Lung (tissue), 12 donors: ENCODE data around the gene TAPBP. TPM values are rescaled to one million over a fixed set of nuclear protein-coding genes. Genes with fewer than 3 reads are reported as not detected.

Experiments used
- ATAC-seq: fragments of 200-7000 bp; cut with Tn5 transposase; one replicate; pipeline ENCODE4 v1.9.1; 2020; ENCODE audit warnings: moderate number of reproducible peaks; ENCODE audit not compliant: insufficient read depth, low FRiP score
- DNase-seq, 3 donors: peaks; one replicate each; pipeline ENCODE4 v3.0.0-alpha.2; 2013 to 2017
- H3K27ac ChIP-seq, 2 donors: one replicate each; pipeline ENCODE4 v1.5.1; 2013; ENCODE audit warnings: mild to moderate bottlenecking in 2 of 2, moderate library complexity in 2 of 2, control low read depth in 1 of 2, inconsistent platforms in 1 of 2, low read depth in 1 of 2, low read length in 1 of 2
- H3K27me3 ChIP-seq, 3 donors: one replicate each; pipeline ENCODE4 v1.5.1; 2013; ENCODE audit warnings: low read length in 2 of 3; ENCODE audit not compliant: control insufficient read depth in 3 of 3, insufficient read depth in 3 of 3
- H3K36me3 ChIP-seq, 4 donors: one replicate each; pipeline ENCODE4 v1.5.1; 2013; ENCODE audit warnings: low read length in 4 of 4, mild to moderate bottlenecking in 1 of 4, moderate library complexity in 1 of 4; ENCODE audit not compliant: control insufficient read depth in 4 of 4, insufficient read depth in 4 of 4
- H3K4me1 ChIP-seq, 5 donors: one replicate each; pipeline ENCODE4 v1.5.1; 2013; ENCODE audit warnings: low read length in 5 of 5, mild to moderate bottlenecking in 2 of 5, moderate library complexity in 1 of 5; ENCODE audit not compliant: control insufficient read depth in 5 of 5, insufficient read depth in 5 of 5
- H3K4me3 ChIP-seq: one replicate; pipeline ENCODE4 v1.5.1; 2013; ENCODE audit warnings: mild to moderate bottlenecking, control low read depth, moderate library complexity
- H3K9ac ChIP-seq, 2 donors: one replicate each; pipeline ENCODE4 v1.5.1; 2013; ENCODE audit warnings: low read length in 2 of 2, control low read depth in 1 of 2; ENCODE audit not compliant: insufficient read depth in 1 of 2
- H3K9me3 ChIP-seq, 4 donors: one replicate each; pipeline ENCODE4 v1.5.1; 2013; ENCODE audit warnings: low read length in 3 of 4, mild to moderate bottlenecking in 1 of 4, moderate library complexity in 1 of 4; ENCODE audit not compliant: control insufficient read depth in 4 of 4, insufficient read depth in 3 of 4
- WGBS, 2 donors: extraction: QIAGEN DNeasy Blood & Tissue Kit; methylation state at CpG; one replicate each; pipeline ENCODE4 v1.1.7; 2013; 5-methylcytosine and 5-hydroxymethylcytosine counted together
- polyA plus RNA-seq, 2 donors: library from polyadenylated mRNA; stranded (reverse); fragments of 200-250 nt; gene quantifications; one replicate each; pipeline ENCODE4 v1.2.1, GENCODE V29; 2013
- total RNA-seq, 2 donors: library from RNA; depleted of rRNA in 1 of 2; stranded (reverse); fragments of >200 nt in 1 of 2; gene quantifications; one replicate each; pipeline ENCODE4 v1.2.1, GENCODE V29; 2014 to 2021
- TF ChIP-seq, protein P1 (sequence below): IDR thresholded peaks from 2 replicates; pipeline ENCODE4 v1.5.1; 2012; ENCODE audit warnings: mild to moderate bottlenecking; ENCODE audit errors: control extremely low read depth, extremely low read depth
- donor health status: control.
- donor health status: control.
- donor health status: Bipolar disorder and iron deficiency.
- donor health status: healthy.
- donor health status: DM: yes; HTN: yes; CAD: no.

Gene TAPBP
- total and polyA plus RNA-seq, 4 donors, result 78.7 to 241 (median 117) TPM

DNA sequence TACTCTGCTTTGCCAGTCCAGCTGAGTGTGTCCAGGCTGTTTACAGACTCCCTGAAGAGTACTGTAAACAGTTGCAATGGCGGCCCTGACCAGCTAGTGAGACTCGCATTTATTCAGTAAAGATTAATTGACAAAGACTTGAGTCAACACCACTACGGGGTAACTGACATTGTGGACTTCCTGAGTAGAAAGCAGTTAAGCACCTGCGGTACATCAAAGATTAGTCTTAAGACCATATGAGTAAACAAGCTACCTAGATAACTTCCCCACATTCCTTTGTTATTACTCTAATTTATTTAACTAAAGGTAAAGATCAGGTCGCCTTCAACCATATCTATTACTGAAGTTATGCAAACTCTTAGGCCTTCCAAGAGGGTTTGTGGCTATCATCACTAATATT, 54.8 kb downstream of the TAPBP start:
- no peak for DNase-seq
- WGBS, 2 donors, result 74 to 84% methylated on average over 5 of the region's 5 CpGs

DNA sequence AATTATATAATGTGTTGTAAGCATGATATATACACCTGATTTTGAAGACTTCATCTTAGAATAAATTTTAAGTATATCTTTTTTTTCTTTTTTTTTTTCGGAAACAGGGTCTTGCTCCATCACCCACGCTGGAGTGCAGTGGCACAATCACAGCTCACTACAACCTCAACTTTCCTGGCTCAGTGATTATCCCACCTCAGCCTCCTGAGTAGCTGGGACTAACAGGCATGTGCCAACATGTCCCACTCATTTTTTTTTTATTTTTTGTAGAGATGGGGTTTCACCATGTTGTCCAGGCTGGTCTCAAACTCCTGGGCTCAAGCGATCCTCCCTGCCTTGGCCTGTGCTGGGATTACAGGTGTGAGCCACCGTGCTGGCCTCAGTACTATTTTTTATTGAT, 59.3 kb downstream of the TAPBP start:
- H3K27me3 ChIP-seq, result no peaks in the 10 kb centered on the region
- TF ChIP-seq, protein P1, sequence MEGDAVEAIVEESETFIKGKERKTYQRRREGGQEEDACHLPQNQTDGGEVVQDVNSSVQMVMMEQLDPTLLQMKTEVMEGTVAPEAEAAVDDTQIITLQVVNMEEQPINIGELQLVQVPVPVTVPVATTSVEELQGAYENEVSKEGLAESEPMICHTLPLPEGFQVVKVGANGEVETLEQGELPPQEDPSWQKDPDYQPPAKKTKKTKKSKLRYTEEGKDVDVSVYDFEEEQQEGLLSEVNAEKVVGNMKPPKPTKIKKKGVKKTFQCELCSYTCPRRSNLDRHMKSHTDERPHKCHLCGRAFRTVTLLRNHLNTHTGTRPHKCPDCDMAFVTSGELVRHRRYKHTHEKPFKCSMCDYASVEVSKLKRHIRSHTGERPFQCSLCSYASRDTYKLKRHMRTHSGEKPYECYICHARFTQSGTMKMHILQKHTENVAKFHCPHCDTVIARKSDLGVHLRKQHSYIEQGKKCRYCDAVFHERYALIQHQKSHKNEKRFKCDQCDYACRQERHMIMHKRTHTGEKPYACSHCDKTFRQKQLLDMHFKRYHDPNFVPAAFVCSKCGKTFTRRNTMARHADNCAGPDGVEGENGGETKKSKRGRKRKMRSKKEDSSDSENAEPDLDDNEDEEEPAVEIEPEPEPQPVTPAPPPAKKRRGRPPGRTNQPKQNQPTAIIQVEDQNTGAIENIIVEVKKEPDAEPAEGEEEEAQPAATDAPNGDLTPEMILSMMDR, result no peak
- H3K36me3 ChIP-seq, result peaks cover 0 to 19% (median 9%) of the 10 kb centered on the region in 4 donors
- H3K4me1 ChIP-seq, result peaks cover 0 to 10% (median 5%) of the 10 kb centered on the region in 5 donors
- DNase-seq (no peak), ATAC-seq (no peak)
- no peak overlapping the region for H3K27ac ChIP-seq
- no peaks in the 10 kb centered on the region for H3K9me3 ChIP-seq
- H3K9ac ChIP-seq, result no peak overlapping the region
- WGBS, 2 donors, result 91 to 93% methylated on average over 4 of the region's 4 CpGs
- H3K4me3 ChIP-seq, result no peak overlapping the region

More for the DNA sequence above, 54.8 kb downstream of the TAPBP start:
- Histone ChIP-seq H3K9me3 (no peaks in the 10 kb centered on the region), H3K36me3 (peaks cover 3 to 24% (median 15%) of the 10 kb centered on the region in 4 donors), H3K27me3 (no peaks in the 10 kb centered on the region), H3K4me3 (no peak overlapping the region), H3K9ac (no peak overlapping the region), H3K4me1 (no peaks in the 10 kb centered on the region), H3K27ac (no peak overlapping the region)
- TF ChIP-seq, protein P1, result no peak
- ATAC-seq, result no peak

DNA sequence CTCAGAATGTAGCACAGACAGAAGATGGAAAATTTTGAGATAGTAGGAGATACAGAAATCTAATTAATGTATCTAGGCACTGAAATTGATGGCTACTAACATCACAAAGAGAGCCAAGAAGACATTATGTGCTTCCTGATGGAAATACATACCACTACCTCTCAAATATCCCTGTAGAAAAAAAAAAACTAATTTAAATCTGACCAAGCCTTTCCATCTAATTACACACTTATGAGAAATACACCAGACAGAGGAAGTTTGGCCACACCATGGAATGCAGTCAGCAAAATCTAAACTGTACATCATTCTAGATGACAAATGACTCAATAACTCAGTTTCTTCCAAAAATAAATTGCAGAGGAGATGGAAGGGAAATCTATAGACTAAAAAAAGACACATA, 61.1 kb downstream of the TAPBP start:
- Histone ChIP-seq H3K27ac (no peak overlapping the region), H3K9me3 (no peaks in the 10 kb centered on the region), H3K4me3 (no peak overlapping the region), H3K36me3 (peaks cover 0 to 19% (median 9%) of the 10 kb centered on the region in 4 donors), H3K9ac (no peak overlapping the region), H3K27me3 (no peaks in the 10 kb centered on the region), H3K4me1 (peaks cover 3 to 22% (median 6%) of the 10 kb centered on the region in 5 donors)
- TF ChIP-seq, protein P1, result no peak
- ATAC-seq (no peak), DNase-seq (no peak)

DNA sequence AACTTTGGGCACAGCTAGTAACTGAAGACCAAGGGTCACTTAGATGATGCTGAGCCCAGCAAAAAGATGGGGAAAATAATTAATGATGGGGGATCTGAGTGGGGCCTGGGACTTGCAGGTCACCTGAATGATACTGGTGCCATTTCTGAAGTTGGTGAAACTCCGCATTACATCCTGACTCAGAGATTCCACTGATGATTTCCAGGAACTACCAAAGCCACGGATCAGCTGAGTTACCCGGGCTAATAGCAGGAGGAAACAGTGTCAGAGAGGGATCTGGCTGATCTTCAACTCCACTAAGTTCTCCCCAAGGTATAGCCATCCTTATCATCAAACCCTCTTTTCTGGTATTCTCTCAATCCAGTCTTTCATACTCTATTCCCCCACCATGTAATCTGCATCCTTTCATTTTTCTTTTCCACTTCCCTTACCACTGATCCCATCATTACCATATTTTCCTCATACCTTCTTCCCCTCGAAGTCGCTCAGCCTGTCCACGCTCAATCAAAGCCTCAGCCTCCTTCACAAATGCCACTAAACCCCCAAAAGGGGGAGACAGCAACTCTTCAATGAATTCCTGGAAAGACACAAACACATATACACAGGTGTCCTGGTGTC, 62.4 kb downstream of the TAPBP start:
- WGBS, 2 donors, result 85 to 88% methylated on average over 6 of the region's 6 CpGs
- Histone ChIP-seq H3K36me3 (peaks cover 0 to 16% (median 8%) of the 10 kb centered on the region in 4 donors), H3K9me3 (no peaks in the 10 kb centered on the region), H3K4me1 (peaks cover 3 to 23% (median 6%) of the 10 kb centered on the region in 5 donors), H3K27me3 (no peaks in the 10 kb centered on the region), H3K4me3 (no peak overlapping the region), H3K9ac (no peak overlapping the region), H3K27ac (no peak overlapping the region)
- TF ChIP-seq, protein P1, result no peak
- no peak for DNase-seq
- no peak for ATAC-seq
